ENCODE results near the gene SV2B. TPM values are rescaled to one million over a fixed set of nuclear protein-coding genes. Genes with fewer than 3 reads are reported as not detected.

SV2B gene
- total RNA-seq, 2 donors from 2014 or later, result 0.40 to 0.61 TPM

- ATAC-seq (no peak), DNase-seq (no peak)
Measured at GRCh38 chr15:91165850-91166249, 65.8 kb downstream of the SV2B start.

GRCh38 chr15:91168457-91168856 is 68.4 kb downstream of the SV2B start:
- DNase-seq, result no peak
- ATAC-seq, result no peak
- intact Hi-C loops (cut with DNase I, micrococcal nuclease), result no loop called here

More at GRCh38 chr15:91165850-91166249, 65.8 kb downstream of the SV2B start:
- intact Hi-C loops (cut with DNase I, micrococcal nuclease), result no loop called here

GRCh38 chr15:91171334-91171733 is 71.3 kb downstream of the SV2B start:
- intact Hi-C loops (cut with DNase I, micrococcal nuclease), result no loop called here
- DNase-seq (no peak), ATAC-seq (no peak)

GRCh38 chr15:91182101-91182500 is 82.0 kb downstream of the SV2B start:
- ATAC-seq (no peak), DNase-seq (no peak)
- intact Hi-C loops (cut with DNase I, micrococcal nuclease), result no loop called here

- DNase-seq (no peak), ATAC-seq (no peak)
- intact Hi-C loops (cut with DNase I, micrococcal nuclease), result no loop called here
Measured at GRCh38 chr15:91183596-91183995, 83.5 kb downstream of the SV2B start.

GRCh38 chr15:91184441-91184840 is 84.4 kb downstream of the SV2B start:
- DNase-seq (no peak), ATAC-seq (no peak)
- intact Hi-C loops (cut with DNase I, micrococcal nuclease), result no loop called here

- DNase-seq (no peak), ATAC-seq (no peak)
- intact Hi-C loops (cut with DNase I, micrococcal nuclease), result no loop called here
Measured at GRCh38 chr15:91186904-91187656, 87.0 kb downstream of the SV2B start.

GRCh38 chr15:91192285-91192684 is 92.2 kb downstream of the SV2B start:
- no peak for ATAC-seq
- intact Hi-C loops (cut with DNase I, micrococcal nuclease), result no loop called here
- DNase-seq, result no peak

- intact Hi-C loops (cut with DNase I, micrococcal nuclease), result no loop called here
- DNase-seq (no peak), ATAC-seq (no peak)
Measured at GRCh38 chr15:91192690-91193377, 92.8 kb downstream of the SV2B start.

- intact Hi-C loops (cut with DNase I, micrococcal nuclease), result no loop called here
- no peak for ATAC-seq
Measured at GRCh38 chr15:91193378-91193720, 93.3 kb downstream of the SV2B start.

GRCh38 chr15:91196127-91196526 is 96.1 kb downstream of the SV2B start:
- ATAC-seq (no peak), DNase-seq (no peak)
- intact Hi-C loops (cut with DNase I, micrococcal nuclease), result no loop called here

More at GRCh38 chr15:91193378-91193720, 93.3 kb downstream of the SV2B start:
- no peak for DNase-seq

GRCh38 chr15:91196768-91197167 is 96.7 kb downstream of the SV2B start:
- ATAC-seq, result no peak
- intact Hi-C loops (cut with DNase I, micrococcal nuclease), result no loop called here

GRCh38 chr15:91199511-91199910 is 99.5 kb downstream of the SV2B start:
- ATAC-seq (no peak), DNase-seq (no peak)
- intact Hi-C loops (cut with DNase I, micrococcal nuclease), result no loop called here

More at GRCh38 chr15:91196768-91197167, 96.7 kb downstream of the SV2B start:
- no peak for DNase-seq

- ATAC-seq, result no peak
- DNase-seq, result no peak
- intact Hi-C loops (cut with DNase I, micrococcal nuclease), result no loop called here
Measured at GRCh38 chr15:91200101-91200754, 100.2 kb downstream of the SV2B start.

GRCh38 chr15:91202510-91203102 is 102.5 kb downstream of the SV2B start:
- intact Hi-C loops (cut with DNase I, micrococcal nuclease), result no loop called here
- DNase-seq, result no peak
- ATAC-seq, result no peak

GRCh38 chr15:91203619-91204203 is 103.7 kb downstream of the SV2B start:
- DNase-seq (no peak), ATAC-seq (no peak)
- intact Hi-C loops (cut with DNase I, micrococcal nuclease), result no loop called here

GRCh38 chr15:91208371-91208770 is 108.3 kb downstream of the SV2B start:
- DNase-seq, result no peak
- ATAC-seq, result no peak
- intact Hi-C loops (cut with DNase I, micrococcal nuclease), result no loop called here

- no peak for DNase-seq
- intact Hi-C loops (cut with DNase I, micrococcal nuclease), result no loop called here
- ATAC-seq, result no peak
Measured at GRCh38 chr15:91209318-91209717, 109.3 kb downstream of the SV2B start.

GRCh38 chr15:91209726-91210125 is 109.7 kb downstream of the SV2B start:
- no peak for DNase-seq
- intact Hi-C loops (cut with DNase I, micrococcal nuclease), result no loop called here
- no peak for ATAC-seq
